Panc1 (cell line): ENCODE measurements around the gene C19orf25. TPM values are rescaled to one million over a fixed set of nuclear protein-coding genes. Genes with fewer than 3 reads are reported as not detected.

Experiments
- ATAC-seq: fragments of 200-7000 bp; cut with Tn5 transposase; 2 replicates; pipeline ENCODE4 v1.9.1; 2020; ENCODE audit warnings: mild to moderate bottlenecking, moderate library complexity
- BruUV-seq: library from RNA; stranded (reverse); fragments of 400-500 nt; replicated peaks from 2 replicates; lab custom pipeline; 2021; lab: Mats Ljungman, UMichigan
- CTCF ChIA-PET: fragments of 300-600 bp; sonication (Branson Sonifier 250); formaldehyde crosslinking; loops from one replicate; lab custom pipeline; 2022; ENCODE audit warnings: antibody characterized with exemption; lab: Charles Lee
- POLR2A ChIA-PET: fragments of 300-600 bp; sonication (Branson Sonifier 250); formaldehyde crosslinking; loops from one replicate; lab custom pipeline; 2022; ENCODE audit warnings: antibody characterized with exemption; lab: Charles Lee
- DNase-seq: peaks from one replicate; pipeline ENCODE4 v3.0.0-alpha.2; 2010; ENCODE audit warnings: low read depth, low spot score
- H3K27ac ChIP-seq: 2 replicates; pipeline ENCODE4 v1.5.1; 2011; ENCODE audit warnings: mild to moderate bottlenecking, low read length, inconsistent platforms
- H3K27me3 ChIP-seq: fragments of 200-500 bp; sonication (Bioruptor generic); 2 replicates; pipeline ENCODE4 v1.6.0; 2014; ENCODE audit warnings: low read length, inconsistent platforms; ENCODE audit not compliant: control insufficient read depth, insufficient read depth
- H3K36me3 ChIP-seq: fragments of 200-500 bp; sonication (Bioruptor generic); 2 replicates; pipeline ENCODE4 v1.5.1; 2014; ENCODE audit warnings: inconsistent platforms, mild to moderate bottlenecking, low read length, moderate library complexity; ENCODE audit not compliant: control insufficient read depth, insufficient read depth
- H3K4me1 ChIP-seq: 2 replicates; pipeline ENCODE4 v1.5.1; 2011; ENCODE audit warnings: inconsistent platforms, mild to moderate bottlenecking, low read length, moderate library complexity; ENCODE audit not compliant: control insufficient read depth, insufficient read depth
- H3K4me3 ChIP-seq, 2 experiments: 2 replicates each; pipeline ENCODE4 v1.5.1; 2011 to 2012; ENCODE audit warnings: low read depth in 2 of 2, low read length in 2 of 2, mild to moderate bottlenecking in 2 of 2, inconsistent platforms in 1 of 2, moderate library complexity in 1 of 2
- H3K9me3 ChIP-seq: fragments of 200-500 bp; sonication (Bioruptor generic); 2 replicates; pipeline ENCODE4 v1.5.1; 2014; ENCODE audit warnings: low read depth, mild to moderate bottlenecking, inconsistent platforms, low read length, moderate library complexity; ENCODE audit not compliant: control insufficient read depth, insufficient read depth
- CTCF ChIP-seq: fragments of 450-650 bp; IDR thresholded peaks from 2 replicates; pipeline ENCODE4 v1.5.1; 2017; ENCODE audit warnings: mild to moderate bottlenecking
- POLR2AphosphoS5 ChIP-seq: IDR thresholded peaks from 2 replicates; pipeline ENCODE4 v1.6.1; 2012; ENCODE audit warnings: mild to moderate bottlenecking, low read depth, low read length, moderate library complexity
- REST ChIP-seq, 2 experiments: IDR thresholded peaks; 2 replicates each; pipeline ENCODE4 v1.6.1; 2011 to 2012; ENCODE audit warnings: low read depth in 2 of 2, control low read depth in 1 of 2, low read length in 1 of 2, mild to moderate bottlenecking in 1 of 2, moderate library complexity in 1 of 2; ENCODE audit not compliant: insufficient read depth in 1 of 2
- SIN3A ChIP-seq: IDR thresholded peaks from 2 replicates; pipeline ENCODE4 v1.6.1; 2012; ENCODE audit warnings: low read depth, mild to moderate bottlenecking, low read length, moderate library complexity, borderline replicate concordance; ENCODE audit not compliant: insufficient read depth
- TCF7L2 ChIP-seq: IDR thresholded peaks from 2 replicates; pipeline ENCODE4 v1.6.1; 2011; ENCODE audit warnings: mild to moderate bottlenecking, low read depth, low read length, inconsistent platforms
- in situ Hi-C: cut with HindIII; loops from 2 replicates; pipeline ENCODE4 v1.10.0; 2016; ENCODE audit warnings: low sequenced_read_pairs, low pct_unique_long_range_greater_than_20kb
- intact Hi-C: fragments of 100-400 bp; cut with micrococcal nuclease; formaldehyde crosslinking; loops from one replicate; pipeline ENCODE4 v1.10.0; 2022; ENCODE audit not compliant: unreplicated experiment
- total RNA-seq: library from RNA; stranded (reverse); gene quantifications from one replicate; pipeline ENCODE4 v1.2.1, GENCODE V29; 2021; ENCODE audit not compliant: unreplicated experiment

C19orf25 gene
- total RNA-seq, 1 experiment from 2014 or later = 34.7 TPM

GRCh38 chr19:1510442-1510806 lies 31.4 kb upstream of the C19orf25 start:
- no peak for ATAC-seq
- Histone ChIP-seq H3K36me3 (peaks cover 2% of the 10 kb centered on the region; the same call in 1 of the 2 replicates), H3K4me3 (no peak overlapping the region), H3K27ac (no peak overlapping the region), H3K27me3 (no peaks in the 10 kb centered on the region), H3K9me3 (no peaks in the 10 kb centered on the region), H3K4me1 (no peaks in the 10 kb centered on the region)
- BruUV-seq = no TSS peak
- intact Hi-C loops (no loop called here), in situ Hi-C loops (no loop called here)
- TF ChIP-seq TCF7L2 (no peak), CTCF (no peak), REST (IDR thresholded peaks at IDR 0.05; ENCODE audit: insufficient read depth in 1 of 2, low read depth in 2 of 2, low read length in 1 of 2) (no peak), POLR2AphosphoS5 (no peak), SIN3A (no peak)
- CTCF ChIA-PET = no interaction called here
- POLR2A ChIA-PET = no interaction called here
- DNase-seq = no peak

GRCh38 chr19:1509602-1510441 lies 30.8 kb upstream of the C19orf25 start:
- Histone ChIP-seq H3K4me3 (no peak overlapping the region), H3K4me1 (no peaks in the 10 kb centered on the region), H3K36me3 (peaks cover 2% of the 10 kb centered on the region; the same call in 1 of the 2 replicates), H3K27me3 (no peaks in the 10 kb centered on the region), H3K9me3 (no peaks in the 10 kb centered on the region), H3K27ac (no peak overlapping the region)
- BruUV-seq = no TSS peak
- intact Hi-C loops = no loop called here
- POLR2A ChIA-PET = no interaction called here
- DNase-seq (no peak), ATAC-seq (no peak)
- TF ChIP-seq REST (IDR thresholded peaks at IDR 0.05; ENCODE audit: insufficient read depth in 1 of 2, low read depth in 2 of 2, low read length in 1 of 2) (no peak), SIN3A (no peak), TCF7L2 (no peak), POLR2AphosphoS5 (no peak), CTCF (no peak)
- in situ Hi-C loops = no loop called here
- CTCF ChIA-PET = interaction anchor here (0.7 kb wide), 1 partner anchor 48 kb away, joined by 3 read pairs; no protein-coding TSS in a partner anchor
